Kidney (tissue), 14 donors: Measurements from ENCODE around the gene MYCL. TPM values are rescaled to one million over a fixed set of nuclear protein-coding genes. Genes with fewer than 3 reads are reported as not detected.

Experiments
- DNase-seq, 5 donors: peaks; one replicate each; pipeline ENCODE4 v3.0.0-alpha.2; 2013 to 2020
- FAIRE-seq: peaks from 2 replicates; lab custom pipeline; 2012; peaks lifted over from hg19 to GRCh38; lab: Jason Lieb, UNC
- H3K27ac ChIP-seq, 2 donors: one replicate each; pipeline ENCODE4 v1.7.0; 2013; ENCODE audit warnings: low read depth in 2 of 2, low read length in 2 of 2, inconsistent platforms in 1 of 2
- H3K27me3 ChIP-seq: one replicate; pipeline ENCODE4 v1.7.1; 2013; ENCODE audit warnings: low read length, inconsistent platforms; ENCODE audit not compliant: control insufficient read depth, insufficient read depth
- H3K36me3 ChIP-seq, 3 donors: one replicate each; pipeline versions ENCODE4 v1.7.0 to v1.7.1; 2013; ENCODE audit warnings: low read length in 3 of 3, control low read depth in 1 of 3, inconsistent platforms in 1 of 3; ENCODE audit not compliant: insufficient read depth in 3 of 3, control insufficient read depth in 2 of 3
- H3K4me1 ChIP-seq, 3 donors: one replicate each; pipeline versions ENCODE4 v1.7.0 to v1.7.1; 2013; ENCODE audit warnings: low read length in 3 of 3, inconsistent platforms in 1 of 3, low read depth in 1 of 3; ENCODE audit not compliant: control insufficient read depth in 2 of 3, insufficient read depth in 2 of 3
- H3K4me3 ChIP-seq, 3 donors: one replicate each; pipeline versions ENCODE4 v1.7.0 to v1.8.1; 2013; ENCODE audit warnings: low read length in 3 of 3, control low read depth in 1 of 3, inconsistent platforms in 1 of 3
- H3K9ac ChIP-seq, 3 donors: one replicate each; pipeline versions ENCODE4 v1.7.0 to v1.7.1; 2013; ENCODE audit warnings: low read length in 3 of 3, control low read depth in 1 of 3, inconsistent platforms in 1 of 3
- H3K9me3 ChIP-seq, 3 donors: one replicate each; pipeline versions ENCODE4 v1.7.0 to v1.7.1; 2013; ENCODE audit warnings: low read length in 3 of 3, control low read depth in 1 of 3, inconsistent platforms in 1 of 3; ENCODE audit not compliant: control insufficient read depth in 2 of 3, insufficient read depth in 1 of 3
- intact Hi-C: fragments of 100-400 bp; cut with DNase I; formaldehyde crosslinking; loops from one replicate; pipeline ENCODE4 v1.11.1; 2022
- polyA plus RNA-seq: library from polyadenylated mRNA; stranded (reverse); fragments of 350-450 nt; fragmentation: Illumina TruSeq; extraction: RNeasy Lipid Tissue Mini Kit (QIAGEN cat#74804); gene quantifications from one replicate; pipeline ENCODE4 v1.2.3, GENCODE V29; 2014; ENCODE audit warnings: low read depth, low replicate concordance; ENCODE audit not compliant: insufficient read depth
- total RNA-seq: library from RNA; stranded (reverse); fragmentation: NEBNext Ultra II Directional; extraction: Animal tissue kit (Norgen Biotek cat#: 25700); gene quantifications from one replicate; pipeline ENCODE4 v1.2.1, GENCODE V29; 2021
- TF ChIP-seq, protein P1 (sequence below): IDR thresholded peaks from 3 replicates; pipeline ENCODE4 v1.5.1; 2012; ENCODE audit warnings: mild to moderate bottlenecking, moderate library complexity, borderline replicate concordance; ENCODE audit not compliant: insufficient read depth; ENCODE audit errors: extremely low read depth
- donor health status: control.
- donor health status: control.
- donor health status: control.
- donor health status: control.
- donor health status: control.
- donor health status: DM: yes; HTN: yes; CAD: no.
- donor health status: Normal renal cell carcinoma (clear cell type).

Gene MYCL
- total and polyA plus RNA-seq, 2 donors from 2014 or later, result 1.7 to 4.2 TPM

DNA sequence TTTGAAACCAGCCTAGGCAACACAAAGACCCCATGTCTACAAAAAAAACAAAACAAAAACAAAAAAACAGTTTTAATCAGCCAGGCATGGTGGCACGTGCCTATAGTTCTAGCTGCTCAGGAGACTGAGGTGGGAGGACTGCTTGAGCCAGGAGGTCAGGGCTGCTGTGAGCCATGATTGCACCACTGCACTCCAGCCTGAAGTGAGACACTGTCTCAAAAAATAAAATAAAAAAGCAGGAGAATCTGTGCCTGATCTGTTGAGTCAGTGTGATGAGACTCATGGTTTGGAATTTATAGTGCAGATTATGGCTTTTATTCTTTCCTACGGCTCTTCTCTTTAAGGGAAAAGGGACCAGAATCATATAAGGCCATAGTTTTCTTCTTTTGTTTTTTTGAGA, 35.0 kb downstream of the MYCL start:
- Histone ChIP-seq H3K9ac (no peak overlapping the region), H3K27ac (no peak overlapping the region), H3K27me3 (no peaks in the 10 kb centered on the region), H3K9me3 (no peaks in the 10 kb centered on the region), H3K36me3 (no peaks in the 10 kb centered on the region), H3K4me3 (no peak overlapping the region), H3K4me1 (no peaks in the 10 kb centered on the region)
- DNase-seq, result no peak
- TF ChIP-seq, protein P1, sequence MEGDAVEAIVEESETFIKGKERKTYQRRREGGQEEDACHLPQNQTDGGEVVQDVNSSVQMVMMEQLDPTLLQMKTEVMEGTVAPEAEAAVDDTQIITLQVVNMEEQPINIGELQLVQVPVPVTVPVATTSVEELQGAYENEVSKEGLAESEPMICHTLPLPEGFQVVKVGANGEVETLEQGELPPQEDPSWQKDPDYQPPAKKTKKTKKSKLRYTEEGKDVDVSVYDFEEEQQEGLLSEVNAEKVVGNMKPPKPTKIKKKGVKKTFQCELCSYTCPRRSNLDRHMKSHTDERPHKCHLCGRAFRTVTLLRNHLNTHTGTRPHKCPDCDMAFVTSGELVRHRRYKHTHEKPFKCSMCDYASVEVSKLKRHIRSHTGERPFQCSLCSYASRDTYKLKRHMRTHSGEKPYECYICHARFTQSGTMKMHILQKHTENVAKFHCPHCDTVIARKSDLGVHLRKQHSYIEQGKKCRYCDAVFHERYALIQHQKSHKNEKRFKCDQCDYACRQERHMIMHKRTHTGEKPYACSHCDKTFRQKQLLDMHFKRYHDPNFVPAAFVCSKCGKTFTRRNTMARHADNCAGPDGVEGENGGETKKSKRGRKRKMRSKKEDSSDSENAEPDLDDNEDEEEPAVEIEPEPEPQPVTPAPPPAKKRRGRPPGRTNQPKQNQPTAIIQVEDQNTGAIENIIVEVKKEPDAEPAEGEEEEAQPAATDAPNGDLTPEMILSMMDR, result no peak
- no peak for FAIRE-seq
- intact Hi-C loops, result no loop called here

DNA sequence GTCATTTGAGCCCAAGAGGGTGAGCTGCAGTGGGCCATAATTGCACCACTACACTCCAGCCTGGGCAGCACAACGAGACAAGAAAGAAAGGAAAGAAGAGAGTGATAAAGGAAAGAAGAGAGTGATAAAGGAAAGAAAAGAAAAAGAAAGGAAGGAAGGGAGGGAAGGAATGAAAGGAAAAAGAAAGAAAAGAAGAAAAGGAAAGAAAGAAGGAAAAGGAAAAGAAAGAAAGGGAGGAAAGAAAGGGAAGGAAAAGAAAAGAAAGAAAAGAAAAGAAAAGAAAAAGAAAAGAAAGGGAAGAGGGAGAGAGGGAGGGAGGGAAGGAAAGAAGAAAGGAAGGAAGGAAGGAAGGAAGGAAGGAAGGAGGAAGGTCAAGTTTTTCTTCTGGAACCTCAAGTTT, 36.0 kb downstream of the MYCL start:
- Histone ChIP-seq H3K4me3 (no peak overlapping the region), H3K27ac (no peak overlapping the region), H3K9me3 (no peaks in the 10 kb centered on the region), H3K4me1 (no peaks in the 10 kb centered on the region), H3K9ac (no peak overlapping the region), H3K27me3 (no peaks in the 10 kb centered on the region), H3K36me3 (no peaks in the 10 kb centered on the region)
- intact Hi-C loops, result no loop called here
- TF ChIP-seq, protein P1, result no peak
- no peak for FAIRE-seq
- DNase-seq, result no peak

DNA sequence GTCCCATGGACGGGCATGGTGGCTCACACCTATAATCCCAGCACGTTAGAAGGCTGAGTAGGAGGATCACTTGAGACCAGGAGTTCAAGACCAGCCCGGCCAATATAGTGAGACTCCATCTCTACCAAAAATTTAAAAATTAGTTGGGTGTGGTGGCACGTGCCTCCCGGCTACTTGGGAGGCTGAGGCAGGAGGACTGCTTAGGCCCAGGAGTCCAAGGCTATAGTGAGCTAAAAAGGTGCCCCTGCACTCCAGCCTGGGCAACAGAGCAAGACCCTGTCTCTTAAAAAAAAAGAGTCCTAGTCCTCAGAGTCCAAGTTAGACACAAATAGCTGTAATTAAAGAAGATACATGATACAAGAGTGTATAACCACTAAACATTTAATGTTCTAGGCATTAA, 38.5 kb downstream of the MYCL start:
- FAIRE-seq (no peak), DNase-seq (no peak)
- Histone ChIP-seq H3K27ac (no peak overlapping the region), H3K4me3 (no peak overlapping the region), H3K9me3 (no peaks in the 10 kb centered on the region), H3K9ac (no peak overlapping the region), H3K27me3 (no peaks in the 10 kb centered on the region), H3K36me3 (no peaks in the 10 kb centered on the region), H3K4me1 (no peaks in the 10 kb centered on the region)
- intact Hi-C loops, result no loop called here
- TF ChIP-seq, protein P1, result no peak

DNA sequence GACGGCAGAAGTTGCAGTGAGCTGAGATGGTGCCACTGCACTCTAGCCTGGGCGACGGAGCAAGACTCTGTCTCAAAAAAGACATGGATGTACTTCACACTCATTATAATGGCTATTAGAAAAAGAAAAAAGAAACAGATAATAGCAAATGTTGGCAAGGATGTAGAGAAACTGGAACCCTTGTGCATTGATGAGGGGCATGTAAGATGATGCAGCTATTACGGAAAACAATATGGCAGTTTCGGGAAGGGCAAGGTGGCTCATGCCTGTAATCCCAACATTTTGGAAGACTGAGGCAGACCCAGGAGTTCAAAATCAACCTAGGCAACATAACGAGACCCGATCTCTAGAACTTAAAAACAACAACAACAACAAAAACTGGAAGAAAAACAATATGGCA, 40.7 kb downstream of the MYCL start:
- Histone ChIP-seq H3K4me1 (no peaks in the 10 kb centered on the region), H3K36me3 (no peaks in the 10 kb centered on the region), H3K9me3 (no peaks in the 10 kb centered on the region), H3K27me3 (no peaks in the 10 kb centered on the region), H3K4me3 (no peak overlapping the region), H3K9ac (no peak overlapping the region), H3K27ac (no peak overlapping the region)
- intact Hi-C loops, result no loop called here
- FAIRE-seq (no peak), DNase-seq (no peak)
- TF ChIP-seq, protein P1, result no peak
